T-cell (primary cell): ENCODE measurements around the gene NAT8L. TPM values are rescaled to one million over a fixed set of nuclear protein-coding genes. Genes with fewer than 3 reads are reported as not detected.

Source experiments
- ATAC-seq, 4 experiments: fragments of 200-7000 bp in 3 of 4; fragments of 150-1000 bp in 1 of 4; cut with Tn5 transposase; replicated peaks in 1 of 4; 1 replicate in 3 of 4; 2 replicates in 1 of 4; pipeline ENCODE4 v1.10.0; 2021; ENCODE audit warnings: moderate library complexity in 3 of 4, mild to moderate bottlenecking in 2 of 4, moderate number of reproducible peaks in 1 of 4
- CTCF ChIA-PET, 2 donors: fragments of 300-600 bp; sonication (Branson Sonifier 250); formaldehyde crosslinking; loops; one replicate each; lab custom pipeline; 2022; ENCODE audit warnings: antibody characterized with exemption in 2 of 2; lab: Charles Lee
- POLR2A ChIA-PET, 2 donors: fragments of 300-600 bp; sonication (Branson Sonifier 250); formaldehyde crosslinking; loops; one replicate each; lab custom pipeline; 2022; ENCODE audit warnings: antibody characterized with exemption in 2 of 2; lab: Charles Lee
- DNase-seq, 35 experiments: peaks; one replicate each; pipeline versions ENCODE4 v3.0.0 to v3.0.0-alpha.2; 2013 to 2023
- H3K27ac ChIP-seq: one replicate; pipeline ENCODE4 v1.5.1; 2013; ENCODE audit warnings: low read length
- H3K27me3 ChIP-seq, 2 experiments: replicated peaks in 1 of 2; 1 replicate in 1 of 2; 2 replicates in 1 of 2; pipeline versions ENCODE4 v1.6.1 to v1.7.0; 2013; ENCODE audit warnings: low read length in 1 of 2, mixed read lengths in 1 of 2; ENCODE audit not compliant: control insufficient read depth in 2 of 2, insufficient read depth in 2 of 2; ENCODE audit errors: extremely low read depth in 1 of 2
- H3K36me3 ChIP-seq, 2 donors: 1 replicate in 1 of 2; 2 replicates in 1 of 2; pipeline versions ENCODE4 v1.6.1 to v1.7.0; 2013; ENCODE audit warnings: low read length in 1 of 2; ENCODE audit not compliant: control insufficient read depth in 2 of 2, insufficient read depth in 1 of 2; ENCODE audit errors: extremely low read depth in 1 of 2
- H3K4me1 ChIP-seq, 2 experiments: 1 replicate in 1 of 2; 2 replicates in 1 of 2; pipeline versions ENCODE4 v1.6.1 to v1.7.0; 2013; ENCODE audit warnings: low read length in 2 of 2, mixed read lengths in 1 of 2; ENCODE audit not compliant: insufficient read depth in 2 of 2, control insufficient read depth in 1 of 2; ENCODE audit errors: extremely low read depth in 1 of 2
- H3K4me3 ChIP-seq, 2 donors: 1 replicate in 1 of 2; 2 replicates in 1 of 2; pipeline versions ENCODE4 v1.5.1 to v1.7.0; 2013; ENCODE audit warnings: mild to moderate bottlenecking in 2 of 2, low read length in 1 of 2, moderate library complexity in 1 of 2; ENCODE audit not compliant: control insufficient read depth in 1 of 2; ENCODE audit errors: extremely low read depth in 1 of 2
- H3K9me3 ChIP-seq: 2 replicates; pipeline ENCODE4 v1.7.0; 2013
- H3K27ac Mint-ChIP-seq, 2 donors: one replicate each; pipeline ENCODE4 v1.8.0; 2020 to 2021; ENCODE audit warnings: mild to moderate bottlenecking in 2 of 2, mixed read lengths in 2 of 2
- H3K27me3 Mint-ChIP-seq, 2 donors: one replicate each; pipeline ENCODE4 v1.8.0; 2021 to 2022; ENCODE audit warnings: mixed read lengths in 2 of 2
- H3K36me3 Mint-ChIP-seq: one replicate; pipeline ENCODE4 v1.8.0; 2021; ENCODE audit warnings: mixed read lengths
- H3K4me1 Mint-ChIP-seq, 3 donors: one replicate each; pipeline ENCODE4 v1.8.0; 2020 to 2022; ENCODE audit warnings: mixed read lengths in 3 of 3, mild to moderate bottlenecking in 1 of 3
- H3K4me3 Mint-ChIP-seq, 3 donors: one replicate each; pipeline ENCODE4 v1.8.0; 2020 to 2022; ENCODE audit warnings: mild to moderate bottlenecking in 3 of 3, mixed read lengths in 3 of 3, moderate library complexity in 3 of 3
- H3K9me3 Mint-ChIP-seq, 3 donors: one replicate each; pipeline ENCODE4 v1.8.0; 2020 to 2022; ENCODE audit warnings: mixed read lengths in 3 of 3
- WGBS: methylation state at CpG from one replicate; pipeline ENCODE4 v1.1.5; 2013; ENCODE audit warnings: missing lambda C conversion rate; ENCODE audit not compliant: insufficient coverage; 5-methylcytosine and 5-hydroxymethylcytosine counted together
- total RNA-seq, 35 experiments: library from RNA in 6 of 35; stranded (reverse) in 6 of 35; fragments of 120-200 nt in 1 of 35; gene quantifications; one replicate each; pipeline versions ENCODE4 v1.2.1 to v1.2.4 and lab custom pipeline; 2013 to 2026

Gene NAT8L
- total RNA-seq, 5 donors from 2014 or later (not counting 1 experiment from before 2014, with no cell fraction given), result 0.06 to 0.35 (median 0.11) TPM; not detected in 1

GRCh38 chr4:2047781-2048581 is 11.1 kb upstream of the NAT8L start:
- DNase-seq (no peak), ATAC-seq (no peak)
- Mint-ChIP-seq H3K9me3 (no peaks in the 10 kb centered on the region), H3K27me3 (peaks cover 20 to 50% of the 10 kb centered on the region in 2 donors), H3K4me3 (no peak overlapping the region), H3K4me1 (no peaks in the 10 kb centered on the region), H3K36me3 (no peaks in the 10 kb centered on the region), H3K27ac (no peak overlapping the region)
- H3K27me3 ChIP-seq, result peaks cover 2 to 59% of the 10 kb centered on the region in 2 experiments
- H3K4me1 ChIP-seq, result peaks cover 0 to 5% of the 10 kb centered on the region in 2 experiments
- ChIA-PET POLR2A (no interaction called here), CTCF (no interaction called here)
- no peak overlapping the region for H3K27ac ChIP-seq
- 89% methylated on average over 17 of the region's 25 CpGs for WGBS
- no peaks in the 10 kb centered on the region for H3K36me3 ChIP-seq
- no peaks in the 10 kb centered on the region for H3K9me3 ChIP-seq
- H3K4me3 ChIP-seq, result no peak overlapping the region

- H3K36me3 Mint-ChIP-seq, result no peaks in the 10 kb centered on the region
- H3K4me1 ChIP-seq, result peaks cover 0 to 2% of the 10 kb centered on the region in 2 experiments
- POLR2A ChIA-PET, result no interaction called here
- CTCF ChIA-PET, result no interaction called here
- peaks cover 2 to 58% of the 10 kb centered on the region in 2 experiments for H3K27me3 ChIP-seq
- no peaks in the 10 kb centered on the region for H3K36me3 ChIP-seq
- H3K4me3 Mint-ChIP-seq, result no peak overlapping the region
- DNase-seq (no peak), ATAC-seq (no peak)
- H3K4me1 Mint-ChIP-seq, result no peaks in the 10 kb centered on the region
- H3K4me3 ChIP-seq, result no peak overlapping the region
- no peaks in the 10 kb centered on the region for H3K9me3 ChIP-seq
- H3K27ac Mint-ChIP-seq, result no peak overlapping the region
- H3K27me3 Mint-ChIP-seq, result peaks cover 20 to 52% of the 10 kb centered on the region in 2 donors
- H3K27ac ChIP-seq, result no peak overlapping the region
- H3K9me3 Mint-ChIP-seq, result no peaks in the 10 kb centered on the region
- WGBS, result 87% methylated on average over 7 of the region's 8 CpGs
Measured at GRCh38 chr4:2048831-2049230, 10.3 kb upstream of the NAT8L start.

GRCh38 chr4:2049381-2049780 is 9.7 kb upstream of the NAT8L start:
- no peak for ATAC-seq
- Histone ChIP-seq H3K9me3 (no peaks in the 10 kb centered on the region), H3K4me3 (no peak overlapping the region), H3K4me1 (peaks cover 0 to 2% of the 10 kb centered on the region in 2 experiments), H3K27me3 (peaks cover 4 to 58% of the 10 kb centered on the region in 2 experiments), H3K27ac (no peak overlapping the region), H3K36me3 (no peaks in the 10 kb centered on the region)
- no peaks in the 10 kb centered on the region for H3K36me3 Mint-ChIP-seq
- no peak for DNase-seq
- H3K4me3 Mint-ChIP-seq, result no peak overlapping the region
- H3K27me3 Mint-ChIP-seq, result peaks cover 25 to 57% of the 10 kb centered on the region in 2 donors
- 100% methylated on average over 2 of the region's 7 CpGs for WGBS
- no peaks in the 10 kb centered on the region for H3K9me3 Mint-ChIP-seq
- ChIA-PET POLR2A (no interaction called here), CTCF (no interaction called here)
- H3K4me1 Mint-ChIP-seq, result no peaks in the 10 kb centered on the region
- peak overlapping the region in 1 of 2 donors; percentile 15 for H3K27ac Mint-ChIP-seq

DNA sequence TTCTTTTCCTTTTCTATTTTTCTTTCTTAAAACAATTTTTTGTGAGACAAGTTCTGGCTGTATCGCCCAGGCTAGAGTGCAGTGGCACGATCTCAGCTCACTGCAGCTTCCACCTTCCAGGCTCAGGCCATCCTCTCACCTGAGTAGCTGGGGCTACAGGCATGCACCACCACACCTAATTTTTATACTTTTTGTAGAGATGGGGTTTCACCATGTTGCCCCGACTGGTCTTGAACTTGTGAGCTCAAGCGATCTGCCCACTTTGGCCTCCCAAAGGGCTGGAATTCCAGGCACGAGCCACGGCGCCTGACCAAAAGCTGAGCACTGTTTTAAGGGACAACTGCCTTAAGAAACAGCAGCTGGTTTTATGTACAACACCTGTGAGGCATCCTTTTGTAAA is 9.3 kb upstream of the NAT8L start:
- peak in 1 of 35 experiments; percentile 5 for DNase-seq
- ChIA-PET POLR2A (no interaction called here), CTCF (no interaction called here)
- no peaks in the 10 kb centered on the region for H3K9me3 Mint-ChIP-seq
- no peak overlapping the region for H3K4me3 ChIP-seq
- no peak overlapping the region for H3K4me3 Mint-ChIP-seq
- H3K36me3 Mint-ChIP-seq, result no peaks in the 10 kb centered on the region
- ATAC-seq, result no peak
- 91% methylated on average over 5 of the region's 7 CpGs for WGBS
- no peaks in the 10 kb centered on the region for H3K4me1 Mint-ChIP-seq
- H3K9me3 ChIP-seq, result no peaks in the 10 kb centered on the region
- peaks cover 4 to 56% of the 10 kb centered on the region in 2 experiments for H3K27me3 ChIP-seq
- H3K27ac ChIP-seq, result no peak overlapping the region
- no peak overlapping the region for H3K27ac Mint-ChIP-seq
- H3K4me1 ChIP-seq, result peaks cover 0 to 2% of the 10 kb centered on the region in 2 experiments
- peaks cover 25 to 57% of the 10 kb centered on the region in 2 donors for H3K27me3 Mint-ChIP-seq
- H3K36me3 ChIP-seq, result no peaks in the 10 kb centered on the region

GRCh38 chr4:2051086-2051485 is 8.0 kb upstream of the NAT8L start:
- Mint-ChIP-seq H3K9me3 (no peaks in the 10 kb centered on the region), H3K27me3 (peaks cover 32 to 60% of the 10 kb centered on the region in 2 donors), H3K4me3 (no peak overlapping the region), H3K27ac (no peak overlapping the region), H3K4me1 (no peaks in the 10 kb centered on the region), H3K36me3 (no peaks in the 10 kb centered on the region)
- ChIA-PET POLR2A (no interaction called here), CTCF (no interaction called here)
- DNase-seq (peak in 1 of 35 experiments; percentile 9), ATAC-seq (no peak)
- Histone ChIP-seq H3K36me3 (no peaks in the 10 kb centered on the region), H3K4me3 (no peak overlapping the region), H3K4me1 (peaks cover 0 to 2% of the 10 kb centered on the region in 2 experiments), H3K27me3 (peaks cover 4 to 52% of the 10 kb centered on the region in 2 experiments), H3K9me3 (no peaks in the 10 kb centered on the region), H3K27ac (no peak overlapping the region)
- WGBS, result 86% methylated on average over 9 of the region's 10 CpGs

DNA sequence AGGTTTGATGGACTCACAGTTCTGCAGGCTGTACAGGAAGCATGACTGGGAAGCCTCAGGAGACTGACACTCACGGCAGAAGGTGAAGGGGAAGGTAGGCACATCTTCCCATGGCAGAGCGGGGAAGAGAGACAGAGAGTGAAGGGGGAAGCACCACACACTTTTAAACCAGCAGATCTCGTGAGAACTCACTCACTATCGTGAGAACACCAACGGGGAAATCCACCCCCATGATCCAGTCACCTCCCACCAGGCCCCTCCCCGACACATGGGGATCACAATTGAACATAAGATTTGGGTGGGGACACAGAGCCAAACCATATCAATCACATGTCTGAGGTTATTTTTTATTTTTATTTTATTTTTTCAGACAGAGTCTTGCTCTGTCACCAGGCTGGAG is 4.9 kb upstream of the NAT8L start:
- H3K27me3 ChIP-seq, result peaks cover 13 to 50% of the 10 kb centered on the region in 2 experiments
- no peak overlapping the region for H3K27ac ChIP-seq
- no peak for DNase-seq
- ChIA-PET POLR2A (no interaction called here), CTCF (no interaction called here)
- Mint-ChIP-seq H3K27ac (no peak overlapping the region), H3K9me3 (no peaks in the 10 kb centered on the region), H3K27me3 (peaks cover 41 to 62% of the 10 kb centered on the region in 2 donors), H3K36me3 (no peaks in the 10 kb centered on the region), H3K4me1 (peaks cover 0 to 7% (median 2%) of the 10 kb centered on the region in 3 donors), H3K4me3 (no peak overlapping the region)
- H3K4me3 ChIP-seq, result no peak overlapping the region
- ATAC-seq, result no peak
- peaks cover 0 to 4% of the 10 kb centered on the region in 2 experiments for H3K4me1 ChIP-seq
- no peaks in the 10 kb centered on the region for H3K36me3 ChIP-seq
- no CpG with 5 or more reads among the region's 6 CpGs for WGBS
- no peaks in the 10 kb centered on the region for H3K9me3 ChIP-seq
